ENCODE data around the gene ZIC2. TPM values are rescaled to one million over a fixed set of nuclear protein-coding genes. Genes with fewer than 3 reads are reported as not detected.
"Not testable (repeated sequence)": the region's sequence is repeated elsewhere in the genome, so short reads cannot be mapped to it uniquely, and the experiment has no call there.

The ZIC2 gene
- total RNA-seq, 1 donor from 2014 or later: 129 TPM

DNA sequence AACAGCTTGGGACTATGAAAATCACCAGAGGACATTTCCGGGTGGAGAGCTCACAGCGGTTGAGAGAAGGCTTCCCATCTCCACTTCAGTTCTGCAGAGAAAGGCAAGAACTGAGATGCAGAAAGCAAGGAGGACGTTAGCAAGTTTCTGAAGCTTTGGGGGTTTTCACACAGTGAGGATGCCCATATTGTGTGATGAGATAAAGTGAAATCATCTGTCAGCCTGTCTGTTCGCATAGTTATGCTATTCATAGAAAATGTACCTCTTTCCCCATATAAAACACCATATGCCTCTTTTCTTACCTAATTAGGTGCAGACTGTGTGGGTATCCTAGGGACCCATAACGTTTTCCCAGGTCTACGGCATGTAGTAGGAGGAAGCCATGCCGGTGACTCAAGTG lies 37.5 kb upstream of the ZIC2 start:
- no peak overlapping the region for H3K27ac Mint-ChIP-seq
- H3K27me3 Mint-ChIP-seq: peaks cover 58% of the 10 kb centered on the region
- H3K4me3 Mint-ChIP-seq: no peak overlapping the region
- H3K36me3 Mint-ChIP-seq: no peaks in the 10 kb centered on the region
- no peak for DNase-seq (ENCODE audit: extremely low spot score, unreplicated experiment)
- H3K9me3 Mint-ChIP-seq: no peaks in the 10 kb centered on the region
- TF ChIP-seq, protein P1, sequence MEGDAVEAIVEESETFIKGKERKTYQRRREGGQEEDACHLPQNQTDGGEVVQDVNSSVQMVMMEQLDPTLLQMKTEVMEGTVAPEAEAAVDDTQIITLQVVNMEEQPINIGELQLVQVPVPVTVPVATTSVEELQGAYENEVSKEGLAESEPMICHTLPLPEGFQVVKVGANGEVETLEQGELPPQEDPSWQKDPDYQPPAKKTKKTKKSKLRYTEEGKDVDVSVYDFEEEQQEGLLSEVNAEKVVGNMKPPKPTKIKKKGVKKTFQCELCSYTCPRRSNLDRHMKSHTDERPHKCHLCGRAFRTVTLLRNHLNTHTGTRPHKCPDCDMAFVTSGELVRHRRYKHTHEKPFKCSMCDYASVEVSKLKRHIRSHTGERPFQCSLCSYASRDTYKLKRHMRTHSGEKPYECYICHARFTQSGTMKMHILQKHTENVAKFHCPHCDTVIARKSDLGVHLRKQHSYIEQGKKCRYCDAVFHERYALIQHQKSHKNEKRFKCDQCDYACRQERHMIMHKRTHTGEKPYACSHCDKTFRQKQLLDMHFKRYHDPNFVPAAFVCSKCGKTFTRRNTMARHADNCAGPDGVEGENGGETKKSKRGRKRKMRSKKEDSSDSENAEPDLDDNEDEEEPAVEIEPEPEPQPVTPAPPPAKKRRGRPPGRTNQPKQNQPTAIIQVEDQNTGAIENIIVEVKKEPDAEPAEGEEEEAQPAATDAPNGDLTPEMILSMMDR (conservative IDR thresholded peaks at IDR 0.05): no peak
- H3K4me1 Mint-ChIP-seq (ENCODE audit: unreplicated experiment): peaks cover 2% of the 10 kb centered on the region

DNA sequence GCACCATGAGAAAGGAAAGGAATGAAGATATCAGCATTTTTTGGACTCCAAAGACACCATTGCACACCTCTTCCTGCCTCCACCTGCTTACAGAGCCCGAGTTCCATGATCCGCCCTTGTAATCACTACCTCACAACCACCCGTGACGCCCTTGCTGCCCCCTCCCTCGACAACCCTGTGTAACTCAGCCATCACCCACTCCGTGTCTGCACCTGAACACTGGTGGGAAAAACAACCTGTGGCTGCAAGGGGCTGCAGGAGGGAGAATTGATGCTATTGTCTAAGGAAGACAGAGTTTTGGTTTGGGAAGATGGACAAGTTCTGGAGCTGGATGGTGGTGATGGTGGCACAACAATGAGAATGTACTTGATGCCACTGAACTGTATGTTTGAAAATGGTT lies 37.0 kb upstream of the ZIC2 start:
- Mint-ChIP-seq H3K27ac (no peak overlapping the region), H3K27me3 (peaks cover 58% of the 10 kb centered on the region)

DNA sequence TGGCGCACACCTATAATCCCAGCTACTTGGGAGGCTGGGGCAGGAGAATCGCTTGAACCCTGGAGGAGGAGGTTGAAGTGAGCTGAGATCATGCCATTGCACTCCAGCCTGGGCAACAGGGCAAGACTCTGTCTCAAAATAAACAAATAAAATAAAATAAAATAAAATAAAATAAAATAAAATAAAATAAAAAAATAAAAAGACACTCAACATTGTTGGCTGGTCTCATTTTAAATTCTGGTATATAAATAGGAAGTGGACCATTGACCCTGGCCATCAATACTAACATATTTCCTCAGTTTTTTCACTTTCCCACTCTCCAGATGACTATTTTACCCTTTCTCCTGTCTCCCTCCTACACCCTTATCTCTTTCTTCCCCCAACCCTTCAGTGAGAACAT lies 36.1 kb upstream of the ZIC2 start:
- not testable (repeated sequence) for DNase-seq (ENCODE audit: extremely low spot score, unreplicated experiment); H3K36me3 Mint-ChIP-seq; H3K9me3 Mint-ChIP-seq; H3K27ac Mint-ChIP-seq; H3K4me3 Mint-ChIP-seq
- Mint-ChIP-seq H3K27me3 (peaks cover 62% of the 10 kb centered on the region), H3K4me1 (ENCODE audit: unreplicated experiment) (peaks cover 13% of the 10 kb centered on the region)

More for the DNA sequence above, 37.0 kb upstream of the ZIC2 start:
- TF ChIP-seq, protein P1 (conservative IDR thresholded peaks at IDR 0.05): no peak
- H3K4me3 Mint-ChIP-seq: no peak overlapping the region
- no peak for DNase-seq (ENCODE audit: extremely low spot score, unreplicated experiment)
- H3K4me1 Mint-ChIP-seq (ENCODE audit: unreplicated experiment): peaks cover 7% of the 10 kb centered on the region
- H3K36me3 Mint-ChIP-seq: no peaks in the 10 kb centered on the region
- H3K9me3 Mint-ChIP-seq: no peaks in the 10 kb centered on the region

DNA sequence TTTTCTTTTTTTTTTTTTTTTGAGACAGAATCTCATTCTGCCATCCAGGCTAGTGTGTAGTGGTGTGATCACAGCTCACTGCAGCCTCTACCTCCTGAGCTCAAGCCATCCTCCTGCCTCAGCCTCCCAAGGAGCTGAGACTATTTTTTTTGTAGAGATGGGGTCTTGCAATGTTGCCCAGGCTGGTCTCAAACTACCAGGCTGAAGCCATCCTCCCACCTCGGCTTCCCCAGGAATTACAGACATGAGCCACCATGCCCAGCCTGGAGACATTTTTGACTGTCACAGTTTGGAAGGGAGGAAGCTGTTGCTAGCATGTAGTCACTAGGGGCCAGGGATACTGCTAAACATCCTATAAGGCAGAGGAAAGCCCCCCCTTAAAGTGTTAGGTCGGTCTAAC lies 33.9 kb upstream of the ZIC2 start:
- DNase-seq (ENCODE audit: extremely low spot score, unreplicated experiment): no peak
- Mint-ChIP-seq H3K9me3 (no peaks in the 10 kb centered on the region), H3K27me3 (peaks cover 66% of the 10 kb centered on the region), H3K36me3 (no peaks in the 10 kb centered on the region), H3K27ac (no peak overlapping the region), H3K4me1 (ENCODE audit: unreplicated experiment) (peaks cover 22% of the 10 kb centered on the region), H3K4me3 (no peak overlapping the region)
- TF ChIP-seq, protein P1 (conservative IDR thresholded peaks at IDR 0.05): no peak

DNA sequence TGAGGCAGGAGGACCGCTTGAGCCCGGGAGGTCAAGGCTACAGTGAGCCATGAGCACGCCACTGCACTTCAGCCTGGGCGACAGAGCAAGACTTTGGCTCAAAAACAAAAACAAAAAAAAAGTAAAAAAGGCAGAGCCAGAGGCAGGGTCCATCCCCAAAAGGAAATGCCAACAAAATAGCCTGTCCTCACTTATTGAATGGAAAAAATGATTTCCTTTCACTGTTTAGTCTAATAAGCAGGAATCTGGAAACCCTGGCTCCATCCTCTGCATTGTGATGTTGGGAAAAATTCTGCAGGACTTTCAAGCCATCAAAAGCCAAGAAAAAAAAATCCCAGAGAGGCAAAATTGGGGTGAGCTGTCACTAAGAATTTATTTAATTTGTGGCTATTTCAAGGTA lies 33.2 kb upstream of the ZIC2 start:
- H3K4me1 Mint-ChIP-seq (ENCODE audit: unreplicated experiment): peaks cover 24% of the 10 kb centered on the region
- peaks cover 74% of the 10 kb centered on the region for H3K27me3 Mint-ChIP-seq

DNA sequence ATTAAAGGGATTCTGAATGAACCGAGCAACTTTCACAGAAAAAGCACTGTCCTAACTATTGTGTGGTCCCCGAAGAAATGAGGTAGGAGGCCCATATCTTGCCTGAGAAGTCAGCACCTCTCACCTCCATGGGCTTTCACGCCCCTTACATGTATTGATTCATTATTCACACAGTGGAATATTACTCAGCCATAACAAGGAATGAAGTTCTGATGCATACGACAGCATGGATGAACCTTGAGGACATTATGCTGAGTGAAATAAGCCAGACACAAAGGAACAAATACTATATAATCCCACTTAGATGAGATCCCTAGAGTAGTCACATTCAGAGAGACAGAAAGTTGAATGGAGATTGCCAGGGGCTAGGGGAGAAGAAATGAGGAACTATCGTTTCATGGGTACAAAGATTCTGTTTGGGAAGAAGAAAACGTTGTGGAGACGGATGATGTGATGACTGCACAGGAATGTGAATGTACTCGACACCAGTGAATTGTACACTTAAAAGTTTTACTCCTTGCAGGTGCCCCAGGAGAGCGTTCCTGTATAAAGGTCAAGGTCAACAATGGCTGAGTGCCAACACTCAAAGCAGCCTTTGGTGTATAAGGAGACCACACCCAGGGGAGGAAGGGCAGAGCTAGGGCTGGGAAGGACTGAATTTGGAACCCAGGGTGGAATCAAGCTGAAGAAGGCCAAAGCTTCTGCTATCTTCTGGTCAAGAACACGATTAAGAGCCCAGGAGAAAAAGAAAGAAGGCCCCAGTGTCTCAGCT lies 32.5 kb upstream of the ZIC2 start:
- no peak for DNase-seq (ENCODE audit: extremely low spot score, unreplicated experiment)
- H3K9me3 Mint-ChIP-seq: no peaks in the 10 kb centered on the region
- peak overlapping the region; percentile 68 for H3K4me3 Mint-ChIP-seq
- no peak overlapping the region for H3K27ac Mint-ChIP-seq
- peaks cover 76% of the 10 kb centered on the region for H3K27me3 Mint-ChIP-seq
- H3K36me3 Mint-ChIP-seq: no peaks in the 10 kb centered on the region
- peaks cover 24% of the 10 kb centered on the region for H3K4me1 Mint-ChIP-seq (ENCODE audit: unreplicated experiment)
- TF ChIP-seq, protein P1 (conservative IDR thresholded peaks at IDR 0.05): no peak

More for the DNA sequence above, 33.2 kb upstream of the ZIC2 start:
- Mint-ChIP-seq H3K4me3 (no peak overlapping the region), H3K36me3 (no peaks in the 10 kb centered on the region), H3K27ac (no peak overlapping the region), H3K9me3 (no peaks in the 10 kb centered on the region)
- TF ChIP-seq, protein P1 (conservative IDR thresholded peaks at IDR 0.05): no peak
- DNase-seq (ENCODE audit: extremely low spot score, unreplicated experiment): no peak
